Epithelial cell of prostate (primary cell): ENCODE measurements around the gene RMND1.
A peak's percentile ranks its signal among the peaks of the same experiment; 100 is the strongest.

Experiments used
- DNase-seq: peaks from one replicate; pipeline ENCODE4 v3.0.0-alpha.2; 2011; ENCODE audit warnings: low read depth, low spot score
- H3K27ac ChIP-seq: fragments of 450-650 bp; 2 replicates; pipeline ENCODE4 v1.5.1; 2017; ENCODE audit warnings: mild to moderate bottlenecking

Gene RMND1

DNA sequence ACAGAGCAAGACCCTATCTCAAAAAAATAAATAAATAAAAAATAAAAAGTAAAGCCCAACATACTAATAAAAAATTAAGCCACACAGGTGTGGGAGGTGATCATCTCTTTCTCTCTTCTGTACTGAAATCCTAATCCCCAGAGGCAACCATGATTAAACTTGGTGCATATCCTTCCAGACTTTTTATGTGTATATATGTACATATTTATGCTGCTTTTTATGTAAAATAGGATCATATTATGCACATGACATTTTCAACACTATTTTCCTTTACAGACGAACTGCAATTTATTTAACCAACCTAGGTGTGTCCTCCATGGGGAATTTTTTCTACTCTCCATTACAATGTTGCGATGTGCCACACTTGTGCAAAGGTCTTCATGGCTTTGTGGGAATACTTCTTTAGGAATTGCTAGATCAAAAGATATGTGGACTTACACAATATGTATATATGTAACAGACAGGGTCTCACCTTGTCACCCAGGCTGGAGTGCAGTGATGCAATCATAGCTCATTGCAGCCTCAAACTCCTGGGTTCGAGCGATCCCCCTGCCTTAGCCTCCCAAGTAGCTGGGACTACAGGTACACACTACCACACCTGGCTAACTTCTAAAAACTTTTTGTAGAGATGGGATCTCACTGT is 23.7 kb downstream of the RMND1 start:
- DNase-seq, result no peak
- no peak overlapping the region for H3K27ac ChIP-seq

DNA sequence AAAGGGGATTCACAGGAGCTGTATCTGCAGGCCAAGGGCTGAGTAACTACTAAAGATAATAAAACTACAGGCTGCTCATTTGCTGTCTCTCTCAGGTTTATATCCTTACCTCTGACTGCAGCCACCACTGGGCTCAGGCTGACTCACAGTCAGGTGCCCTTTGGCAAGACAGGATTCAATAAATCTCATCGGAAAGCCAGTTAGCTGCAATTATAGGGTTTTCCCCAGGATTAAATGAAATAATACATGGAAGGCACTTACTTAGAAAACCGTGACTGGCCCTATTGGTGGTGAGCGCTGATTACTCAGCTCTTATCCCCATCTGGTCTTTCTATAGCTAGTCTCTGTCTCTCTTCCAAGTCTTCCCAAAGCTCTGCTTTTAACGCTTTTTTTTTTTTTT is 26.4 kb downstream of the RMND1 start:
- DNase-seq, result peak; percentile 26

DNA sequence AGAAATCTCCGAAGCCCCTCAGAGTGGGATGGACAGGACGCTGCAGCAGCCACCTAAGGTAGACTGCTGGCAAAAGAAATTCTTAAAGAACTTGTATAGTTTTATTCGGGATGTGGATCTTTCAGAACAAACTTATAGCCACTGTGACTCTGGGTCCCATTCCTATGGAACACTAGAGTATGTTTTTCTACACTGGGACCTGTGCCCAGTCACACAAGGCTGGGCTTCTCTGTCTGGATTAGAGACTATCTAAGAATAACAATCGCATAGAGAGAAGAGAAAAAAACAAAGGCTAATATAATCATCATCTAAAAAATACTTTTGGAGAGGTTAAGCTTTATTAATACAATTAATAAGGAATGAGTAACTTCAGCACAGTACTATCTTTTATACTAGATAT is 28.9 kb downstream of the RMND1 start:
- no peak for DNase-seq
- H3K27ac ChIP-seq, result no peak overlapping the region

More for the DNA sequence above, 26.4 kb downstream of the RMND1 start:
- peak overlapping the region; percentile 13 for H3K27ac ChIP-seq

DNA sequence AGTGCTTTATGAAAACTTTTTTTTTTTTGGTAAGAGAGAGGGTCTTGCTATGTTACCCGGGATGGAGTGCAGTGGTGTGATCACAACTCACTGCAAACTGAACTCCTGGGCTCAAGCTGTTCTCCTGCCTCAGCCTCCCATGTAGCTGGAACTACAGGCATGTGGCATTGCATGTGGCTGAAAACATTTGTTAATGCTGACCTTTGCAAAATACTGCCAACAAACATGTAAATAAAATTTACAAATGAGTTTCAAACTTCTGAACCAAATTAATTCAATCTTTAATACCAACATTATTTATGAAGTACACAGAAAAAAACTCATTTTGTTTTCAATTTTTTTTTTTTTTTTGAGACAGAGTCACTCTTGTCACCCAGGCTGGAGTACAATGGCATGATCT is 34.4 kb downstream of the RMND1 start:
- no peak for DNase-seq

DNA sequence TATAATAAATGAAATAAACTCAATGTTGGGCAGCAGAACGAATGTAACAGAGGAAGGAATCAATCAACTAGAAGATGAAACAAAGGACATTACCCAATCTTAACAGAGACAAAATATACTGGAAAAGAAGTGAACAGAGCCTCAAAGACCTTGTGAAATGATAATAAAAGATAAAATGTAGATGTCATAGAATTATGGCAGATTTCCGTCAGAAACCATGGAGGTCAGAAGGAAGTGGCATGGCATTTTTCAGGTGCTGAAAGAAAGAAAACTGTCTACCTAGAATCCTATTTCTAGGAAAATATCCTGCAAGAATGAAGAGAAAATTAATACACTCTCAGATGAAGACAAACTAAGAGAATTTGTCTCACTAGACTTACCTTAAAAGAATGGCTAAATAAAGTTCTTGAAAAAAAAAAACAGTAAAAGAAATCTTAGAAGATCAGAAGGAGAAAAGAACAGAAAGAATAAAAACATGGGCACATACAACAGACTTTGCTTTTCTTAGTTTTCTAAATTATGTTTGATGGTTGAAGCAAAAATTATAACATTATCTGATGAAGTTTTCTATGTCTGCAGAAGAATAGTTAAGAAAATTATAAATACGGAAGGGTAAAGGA is 37.2 kb downstream of the RMND1 start:
- H3K27ac ChIP-seq, result no peak overlapping the region
- DNase-seq, result no peak

More for the DNA sequence above, 34.4 kb downstream of the RMND1 start:
- no peak overlapping the region for H3K27ac ChIP-seq

DNA sequence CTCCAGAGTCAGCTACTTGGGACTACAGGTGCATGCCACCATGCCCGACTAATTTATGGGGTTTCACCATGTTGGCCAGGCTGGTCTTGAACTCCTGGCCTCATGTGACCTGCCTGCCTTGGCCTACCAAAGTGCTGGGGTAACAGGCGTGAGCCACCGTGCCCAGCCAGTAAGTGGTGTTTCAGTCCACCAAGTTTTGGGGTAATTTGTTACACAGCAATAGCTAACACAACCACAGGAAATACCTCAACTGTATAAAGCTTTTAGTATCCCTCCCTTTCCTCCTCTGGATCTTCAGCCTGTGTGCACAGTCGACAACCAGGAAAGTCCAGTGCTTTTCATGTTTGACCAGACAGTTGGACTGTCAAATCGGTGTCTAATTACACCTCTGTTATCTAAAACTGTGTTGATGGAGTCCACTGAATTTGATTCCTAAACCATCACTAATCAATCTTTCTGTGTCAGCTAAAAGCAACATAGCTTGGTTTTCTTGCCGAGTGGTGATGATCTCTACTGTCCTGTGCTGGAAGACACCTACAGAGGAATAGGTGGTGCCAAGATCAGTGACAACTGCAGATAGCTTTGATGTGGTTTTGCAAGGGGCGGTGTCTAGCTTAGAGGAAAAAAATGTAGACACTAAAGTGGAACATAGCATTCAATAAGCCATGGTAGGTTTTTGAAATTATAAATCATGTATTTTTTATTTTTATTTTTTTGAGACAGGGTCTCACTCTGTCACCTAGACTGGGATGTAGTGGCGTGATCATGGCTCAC is 38.4 kb downstream of the RMND1 start:
- DNase-seq, result no peak

DNA sequence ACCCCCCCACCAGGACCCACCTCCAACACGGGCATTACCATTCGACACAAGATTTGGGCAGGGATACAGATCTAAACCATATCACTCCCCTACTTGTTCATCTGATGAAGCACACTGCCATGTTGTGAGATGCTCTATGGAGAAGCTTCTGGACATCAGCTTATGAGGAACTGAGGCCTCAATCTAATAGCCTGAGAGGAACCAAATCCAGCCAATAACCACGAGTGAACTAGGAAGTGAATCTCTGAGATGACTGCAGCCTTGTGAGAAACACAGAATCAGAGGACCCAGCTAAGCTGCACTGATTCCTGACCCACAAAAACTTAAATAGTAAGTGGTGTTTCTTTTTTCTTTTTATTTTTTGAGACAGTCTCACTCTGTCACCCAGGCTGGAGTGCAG is 39.0 kb downstream of the RMND1 start:
- no peak overlapping the region for H3K27ac ChIP-seq
- DNase-seq, result no peak

More for the DNA sequence above, 38.4 kb downstream of the RMND1 start:
- no peak overlapping the region for H3K27ac ChIP-seq

DNA sequence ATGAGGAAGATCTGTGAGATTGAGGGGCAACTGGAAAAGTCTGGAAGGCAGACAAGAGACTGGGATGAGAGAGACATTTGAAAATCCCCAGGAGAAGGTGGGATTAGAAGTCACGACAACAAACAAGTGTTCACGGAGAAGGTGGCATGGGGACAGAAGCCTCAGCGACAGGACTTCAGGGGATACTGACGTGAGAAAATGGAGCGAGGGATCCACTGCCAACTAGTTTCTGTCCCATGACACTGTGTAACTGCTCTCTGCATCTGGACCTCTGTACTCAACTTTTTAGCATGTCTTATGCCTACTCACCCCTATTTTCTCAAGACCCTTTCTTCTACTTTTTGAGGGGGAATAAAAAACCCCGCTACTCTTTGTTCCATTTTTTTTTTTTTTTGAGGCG is 42.2 kb downstream of the RMND1 start:
- H3K27ac ChIP-seq, result no peak overlapping the region
- no peak for DNase-seq

DNA sequence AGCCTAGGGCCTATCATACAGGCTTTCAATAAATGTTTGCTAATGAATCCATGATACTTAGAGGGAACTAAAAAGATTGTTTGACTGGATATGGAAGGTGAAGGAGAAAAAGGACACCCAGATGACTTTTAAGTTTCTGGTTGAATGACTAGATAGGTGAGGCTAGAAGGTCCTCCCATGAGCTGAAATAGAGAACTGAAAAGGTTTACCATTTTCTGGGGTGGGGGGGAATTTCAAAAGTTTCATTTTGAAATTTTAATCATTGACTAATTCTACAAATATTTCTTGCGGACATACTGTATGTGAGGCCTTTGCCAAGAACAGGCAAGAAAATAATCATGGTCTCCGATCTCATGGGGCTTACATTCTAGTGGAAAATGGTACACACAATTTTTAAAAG is 42.7 kb downstream of the RMND1 start:
- DNase-seq, result no peak
- no peak overlapping the region for H3K27ac ChIP-seq

DNA sequence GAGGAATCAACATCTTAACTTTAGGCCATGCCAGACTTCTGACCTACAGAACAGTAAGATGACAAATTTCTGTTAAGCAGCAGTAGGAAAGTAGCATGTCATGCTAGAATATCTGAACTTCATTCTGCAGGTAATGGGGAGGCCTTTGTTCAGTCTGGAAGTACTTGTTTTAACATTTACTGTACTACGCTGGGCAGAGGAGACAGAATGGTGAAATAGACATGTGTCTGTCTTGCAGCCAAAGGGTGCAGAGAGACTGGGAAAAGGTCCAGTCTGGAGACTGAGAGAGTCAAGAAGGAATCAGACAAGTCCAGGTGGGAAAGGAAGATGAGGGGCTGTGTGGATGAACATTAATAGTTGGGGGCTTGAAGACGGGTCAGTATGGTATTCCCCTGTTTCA is 43.1 kb downstream of the RMND1 start:
- H3K27ac ChIP-seq, result no peak overlapping the region
- no peak for DNase-seq

DNA sequence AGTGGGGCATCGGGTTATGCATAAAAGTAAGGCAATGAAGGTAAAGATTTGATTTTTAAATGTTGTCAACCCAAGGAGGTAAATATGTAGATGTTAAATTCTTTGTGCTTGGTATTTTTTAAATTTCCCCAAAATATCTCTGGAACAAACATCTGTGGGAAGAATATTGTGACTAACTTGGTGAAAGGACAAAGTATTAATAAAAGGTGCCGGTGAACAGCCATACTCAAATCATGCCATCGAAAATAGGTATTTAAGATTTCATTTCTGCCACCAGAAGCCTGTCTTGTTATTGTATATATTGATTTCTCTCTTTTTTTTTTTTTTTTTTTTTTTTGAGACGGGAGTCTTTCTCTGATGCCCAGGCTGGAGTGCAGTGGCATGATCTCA is 48.0 kb downstream of the RMND1 start:
- no peak for DNase-seq

DNA sequence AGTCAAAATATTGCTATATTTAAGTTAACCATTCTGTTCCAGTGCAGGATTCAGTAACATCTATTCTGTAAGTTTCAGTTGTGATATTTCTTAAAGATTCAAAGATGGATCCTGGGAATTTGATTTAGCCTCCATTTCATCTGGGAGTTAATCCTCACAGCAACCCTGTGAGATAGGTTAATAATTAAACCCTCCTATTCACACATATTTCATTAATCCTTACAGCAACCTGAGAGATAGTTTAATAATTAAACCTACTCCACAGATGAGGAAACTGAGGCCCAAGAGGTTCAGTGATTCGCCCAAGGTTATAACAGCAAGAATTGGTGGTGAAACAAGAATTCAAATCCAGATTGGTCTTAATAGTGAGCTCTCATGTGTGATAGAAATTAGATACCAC is 49.7 kb downstream of the RMND1 start:
- no peak overlapping the region for H3K27ac ChIP-seq
- DNase-seq, result no peak

More for the DNA sequence above, 48.0 kb downstream of the RMND1 start:
- H3K27ac ChIP-seq, result peak overlapping the region; percentile 19

DNA sequence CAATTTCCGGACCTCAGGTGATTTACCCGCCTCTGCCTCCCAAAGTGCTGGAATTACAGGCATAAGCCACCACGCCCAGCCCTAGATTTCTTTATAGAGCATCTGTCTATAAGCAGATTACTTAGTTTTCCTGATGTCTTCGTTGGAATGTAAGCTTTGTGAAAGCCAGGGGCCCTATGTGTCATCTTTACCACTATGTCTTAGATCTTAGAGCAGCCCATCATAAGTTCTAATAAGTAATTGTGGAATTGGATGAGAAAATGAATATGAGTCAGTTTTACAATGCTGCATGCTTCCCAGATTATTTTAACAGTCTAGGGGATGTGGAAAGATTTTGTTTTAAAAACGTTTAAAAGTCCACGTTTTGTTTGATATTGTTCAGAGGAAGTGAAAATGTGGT is 51.5 kb downstream of the RMND1 start:
- DNase-seq, result no peak
- H3K27ac ChIP-seq, result no peak overlapping the region

DNA sequence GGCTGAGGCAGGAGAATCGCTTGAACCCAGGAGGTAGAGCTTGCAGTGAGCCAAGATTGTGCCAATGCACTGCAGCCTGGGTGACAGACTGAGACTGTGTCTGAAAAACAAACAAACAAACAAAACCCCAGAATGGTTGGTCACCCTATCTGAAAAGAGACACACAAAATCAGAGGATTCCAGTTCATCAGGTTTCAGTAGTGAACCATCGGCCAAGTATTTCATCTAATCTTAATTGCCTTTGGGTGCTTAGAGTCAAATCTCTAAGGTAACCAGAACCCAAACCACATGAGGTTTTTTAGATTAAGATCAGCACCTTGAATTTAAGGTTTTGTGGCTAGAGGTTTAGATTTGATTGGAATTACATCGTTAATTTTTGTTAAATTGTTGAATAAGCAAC is 52.2 kb downstream of the RMND1 start:
- DNase-seq, result no peak
- no peak overlapping the region for H3K27ac ChIP-seq

DNA sequence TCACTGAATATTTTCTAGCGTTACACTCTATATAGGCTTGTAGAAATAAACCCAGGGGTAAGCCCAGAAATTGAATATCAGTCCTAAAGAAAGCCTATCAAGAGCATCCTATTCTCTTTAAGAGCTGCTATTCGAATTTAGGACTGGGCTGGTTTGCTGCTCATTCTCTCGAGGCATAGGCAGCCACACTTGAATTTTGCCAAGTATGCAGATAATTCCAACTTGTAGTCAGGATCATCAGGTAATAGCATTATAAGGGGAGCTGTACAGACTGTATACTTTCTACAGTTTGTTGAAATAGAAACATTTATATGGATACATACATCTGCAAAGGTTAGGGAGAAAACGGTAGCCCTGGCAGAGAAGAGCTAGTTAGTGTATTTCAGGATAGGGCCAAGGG is 58.5 kb downstream of the RMND1 start:
- DNase-seq, result no peak

DNA sequence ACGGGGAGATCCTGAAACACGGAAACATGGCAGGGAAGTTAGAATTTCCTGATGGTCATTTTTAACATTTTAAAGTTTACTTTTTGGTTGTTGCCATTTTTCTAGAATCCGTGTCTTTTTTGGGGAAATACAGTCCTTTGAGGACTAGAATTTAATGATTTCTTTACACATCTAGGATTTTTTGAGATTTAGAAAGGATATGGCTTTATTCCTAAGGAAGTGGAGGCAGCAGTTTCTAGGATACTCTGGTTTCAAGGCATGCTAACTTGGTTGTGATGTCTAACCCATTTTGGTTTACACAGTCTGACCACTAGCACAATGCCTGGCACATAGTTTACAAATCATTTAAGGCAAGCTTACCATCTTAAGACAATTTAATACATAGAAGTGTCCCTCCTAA is 59.5 kb downstream of the RMND1 start:
- peak overlapping the region; percentile 99 for H3K27ac ChIP-seq

More for the DNA sequence above, 58.5 kb downstream of the RMND1 start:
- no peak overlapping the region for H3K27ac ChIP-seq

DNA sequence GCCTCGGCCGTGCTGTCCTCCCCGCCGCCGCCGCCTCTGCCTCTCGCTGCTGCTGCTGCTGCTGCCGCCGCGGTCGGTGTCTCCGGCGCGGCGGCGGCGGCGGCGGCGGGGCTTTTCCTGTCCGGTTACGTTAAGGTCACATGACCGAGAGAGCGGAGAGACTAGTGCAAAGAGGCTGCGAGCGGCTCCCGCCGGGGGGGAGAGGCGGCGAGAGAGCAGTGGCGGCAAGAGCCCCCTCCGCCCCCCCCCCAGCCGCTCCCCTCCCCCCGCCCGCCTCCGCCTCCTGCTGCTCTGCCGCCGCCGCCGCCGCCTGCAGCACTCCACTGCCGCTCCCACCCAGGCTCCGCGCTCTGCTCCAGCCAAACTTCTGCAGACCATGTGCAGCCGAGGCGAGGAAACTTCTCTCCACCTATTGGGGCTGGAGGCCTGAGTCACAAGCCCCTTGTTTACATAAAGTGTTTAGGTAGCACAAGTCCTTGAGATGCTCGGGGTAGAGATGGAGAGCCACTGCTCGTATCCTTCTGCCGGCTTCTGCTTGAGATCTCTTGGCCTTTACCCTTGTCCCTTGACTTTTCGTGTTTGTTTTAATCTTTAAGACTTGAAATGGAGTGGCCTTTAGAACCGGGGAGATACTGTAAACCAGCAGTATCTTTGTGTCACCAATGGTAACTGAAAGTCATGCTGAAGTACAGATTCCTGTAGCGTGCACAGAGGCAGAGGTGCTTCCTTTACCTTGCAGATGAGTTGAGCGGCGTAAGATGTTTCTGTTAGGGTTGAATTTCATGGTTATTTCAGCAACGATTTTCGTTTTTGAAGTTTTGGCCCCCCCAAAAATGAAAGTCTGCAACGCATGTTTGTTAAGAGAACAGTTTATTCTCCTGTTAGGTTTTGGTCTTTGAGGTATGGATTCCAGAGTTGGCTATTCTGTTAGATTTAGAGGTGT is 60.2 kb downstream of the RMND1 start, which contains the start of gene ZBTB2:
Gene ZBTB2, minus strand, starts transcription at position 89 of the 943 bp plus-strand sequence. CDS start 17,922 bp downstream, outside the sequence.
- peak within 1 kb of the TSS; percentile 99 for H3K27ac ChIP-seq
- no peak for DNase-seq

More for the DNA sequence above, 59.5 kb downstream of the RMND1 start:
- no peak for DNase-seq

DNA sequence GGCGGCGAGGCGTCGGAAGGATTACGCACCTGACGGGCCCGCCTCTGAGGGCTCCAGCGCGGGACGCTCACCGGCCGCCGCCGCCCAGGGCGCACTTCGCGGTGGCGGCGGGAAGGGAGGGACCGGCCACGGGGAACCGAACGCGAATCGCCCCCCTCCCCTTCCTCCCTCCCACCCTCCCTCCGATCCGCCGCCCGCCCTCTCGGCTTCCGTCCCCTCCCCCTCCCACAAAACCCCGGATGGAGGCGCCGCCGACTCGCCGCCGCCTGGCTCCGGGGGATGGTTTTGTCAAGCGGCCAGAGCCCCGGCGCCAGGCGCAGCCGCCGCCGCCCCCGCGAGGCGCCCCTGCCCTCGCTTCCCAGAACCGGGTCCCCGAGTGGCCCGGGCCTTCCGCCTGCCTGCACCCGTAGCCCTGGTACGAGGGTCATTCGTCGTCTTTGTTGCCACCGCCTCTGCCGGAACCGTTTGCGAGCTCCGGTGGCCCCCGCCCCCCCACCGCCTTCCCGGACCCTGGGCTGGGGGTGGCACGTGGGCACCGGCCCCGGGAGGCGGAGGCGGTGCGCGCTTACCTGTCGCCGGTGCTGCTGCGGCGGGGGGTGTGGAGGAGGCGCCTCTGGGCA is 61.0 kb downstream of the RMND1 start:
- peak overlapping the region; percentile 99 for H3K27ac ChIP-seq
- no peak for DNase-seq

DNA sequence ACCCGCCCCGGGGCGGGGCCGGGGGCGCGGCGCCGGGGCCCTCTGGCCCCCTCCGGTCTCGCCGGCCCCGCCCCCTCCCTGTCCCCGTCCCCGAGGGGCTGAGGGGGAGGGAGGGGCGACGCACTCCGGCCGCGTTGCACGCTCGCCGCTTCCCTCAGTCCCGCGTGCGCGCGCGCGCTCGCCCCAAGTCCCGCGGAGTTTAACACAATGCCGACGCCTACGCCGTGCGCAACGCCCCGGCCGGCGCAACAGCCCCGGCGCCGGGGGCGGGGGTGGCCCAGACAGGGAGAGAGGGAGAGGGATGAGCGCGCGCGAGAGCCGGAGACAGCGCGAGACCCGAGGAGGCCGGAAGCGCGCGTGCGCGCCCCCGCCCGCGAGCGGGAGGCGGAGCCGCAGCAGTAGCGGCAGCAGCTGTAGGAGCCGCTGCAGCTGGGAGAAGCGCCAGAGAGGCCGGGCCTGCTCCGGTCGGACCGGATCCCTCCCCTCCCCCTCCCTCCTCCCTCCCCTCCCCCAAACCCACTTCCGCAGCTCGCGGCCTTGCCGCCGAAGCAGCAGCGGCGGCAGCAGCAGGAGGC is 61.6 kb downstream of the RMND1 start:
- DNase-seq, result peak; percentile 94
- peak overlapping the region; percentile 99 for H3K27ac ChIP-seq
